Mesodermal cell (in vitro differentiated cells): ENCODE results near the gene QPCT.
"Not testable (repeated sequence)": the region's sequence is repeated elsewhere in the genome, so short reads cannot be mapped to it uniquely, and the experiment has no call there.

Source experiments
- H3K27ac ChIP-seq: 2 replicates; pipeline ENCODE4 v1.7.0; 2013; ENCODE audit warnings: mild to moderate bottlenecking, low read depth, low read length, moderate library complexity; ENCODE audit not compliant: severe bottlenecking
- H3K36me3 ChIP-seq: 2 replicates; pipeline ENCODE4 v1.7.1; 2013; ENCODE audit warnings: mild to moderate bottlenecking, low read length, moderate library complexity; ENCODE audit not compliant: control insufficient read depth, insufficient read depth
- H3K4me1 ChIP-seq: one replicate; pipeline ENCODE4 v1.7.1; 2013; ENCODE audit warnings: mild to moderate bottlenecking, low read length; ENCODE audit not compliant: insufficient read depth, control insufficient read depth, poor library complexity, severe bottlenecking
- H3K4me3 ChIP-seq: 2 replicates; pipeline ENCODE4 v1.7.0; 2013; ENCODE audit warnings: low read length, control low read depth, mild to moderate bottlenecking; ENCODE audit not compliant: insufficient read depth, poor library complexity, severe bottlenecking; ENCODE audit errors: extremely low read depth
- H3K9me3 ChIP-seq: 2 replicates; pipeline ENCODE4 v1.7.1; 2013; ENCODE audit warnings: mild to moderate bottlenecking, low read length, moderate library complexity; ENCODE audit not compliant: control insufficient read depth
- WGBS, 2 experiments: methylation state at CpG; one replicate each; pipeline ENCODE4 v1.1.5; 2013; ENCODE audit warnings: missing lambda C conversion rate in 2 of 2; ENCODE audit not compliant: insufficient coverage in 2 of 2; 5-methylcytosine and 5-hydroxymethylcytosine counted together

The QPCT gene

GRCh38 chr2:37405781-37406180 is 61.4 kb downstream of the QPCT start:
- H3K27ac ChIP-seq, result no peak overlapping the region
- 100% methylated on average over 1 of the region's 2 CpGs; no CpG with 5 or more reads in 1 of the 2 experiments for WGBS, 2 experiments
- no peaks in the 10 kb centered on the region for H3K9me3 ChIP-seq
- no peaks in the 10 kb centered on the region for H3K36me3 ChIP-seq
- H3K4me1 ChIP-seq, result no peaks in the 10 kb centered on the region
- H3K4me3 ChIP-seq, result no peak overlapping the region

DNA sequence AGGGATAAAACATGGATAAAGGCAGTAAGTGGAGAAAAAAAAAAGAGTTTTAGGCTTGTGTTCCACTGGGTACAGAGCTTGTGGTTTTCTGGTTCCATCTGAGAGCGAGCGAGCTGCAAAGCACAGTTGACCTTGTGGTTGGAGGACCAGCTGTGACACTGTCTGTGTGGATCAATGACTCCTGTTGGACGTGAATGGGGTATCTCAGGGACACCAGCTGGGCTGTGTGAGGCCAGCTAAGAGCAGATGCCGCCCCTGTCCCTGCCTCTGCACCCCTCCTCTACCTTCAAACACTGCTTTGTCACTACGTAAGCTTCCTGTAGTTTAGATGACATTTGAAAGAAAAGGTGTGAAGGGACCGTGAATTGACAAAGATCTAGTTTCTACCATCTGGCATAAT is 67.8 kb downstream of the QPCT start:
- WGBS, 2 experiments, result 76 to 86% methylated on average over 3 of the region's 6 CpGs
- Histone ChIP-seq H3K9me3 (no peaks in the 10 kb centered on the region), H3K36me3 (no peaks in the 10 kb centered on the region), H3K27ac (no peak overlapping the region), H3K4me1 (peaks cover 17% of the 10 kb centered on the region), H3K4me3 (no peak overlapping the region)

- not testable (repeated sequence) for H3K9me3 ChIP-seq, H3K4me3 ChIP-seq, H3K36me3 ChIP-seq
- WGBS, 2 experiments, result 82 to 100% methylated on average over 1 to 4 of the region's 4 CpGs
- Histone ChIP-seq H3K4me1 (peaks cover 17% of the 10 kb centered on the region), H3K27ac (peak overlapping the region; percentile 92)
Observed at GRCh38 chr2:37413911-37414469, 69.6 kb downstream of the QPCT start.

GRCh38 chr2:37414470-37414949 is 70.1 kb downstream of the QPCT start:
- WGBS, 2 experiments, result 52% methylated on average over 7 of the region's 8 CpGs; no CpG with 5 or more reads in 1 of the 2 experiments
- Histone ChIP-seq H3K4me1 (peaks cover 17% of the 10 kb centered on the region), H3K36me3 (no peaks in the 10 kb centered on the region), H3K27ac (peak overlapping the region; percentile 92), H3K4me3 (no peak overlapping the region), H3K9me3 (no peaks in the 10 kb centered on the region)

GRCh38 chr2:37415128-37415820 is 70.8 kb downstream of the QPCT start:
- Histone ChIP-seq H3K27ac (peak overlapping the region; percentile 92), H3K36me3 (no peaks in the 10 kb centered on the region), H3K4me1 (peaks cover 17% of the 10 kb centered on the region), H3K4me3 (no peak overlapping the region), H3K9me3 (no peaks in the 10 kb centered on the region)
- WGBS, 2 experiments, result 85 to 88% methylated on average over 4 to 6 of the region's 7 CpGs

- peaks cover 17% of the 10 kb centered on the region for H3K4me1 ChIP-seq
- WGBS, 2 experiments, result 67 to 87% methylated on average over 1 to 3 of the region's 4 CpGs
- H3K9me3 ChIP-seq, result no peaks in the 10 kb centered on the region
- no peaks in the 10 kb centered on the region for H3K36me3 ChIP-seq
- no peak overlapping the region for H3K4me3 ChIP-seq
- no peak overlapping the region for H3K27ac ChIP-seq
Observed at GRCh38 chr2:37417321-37417720, 72.9 kb downstream of the QPCT start.

DNA sequence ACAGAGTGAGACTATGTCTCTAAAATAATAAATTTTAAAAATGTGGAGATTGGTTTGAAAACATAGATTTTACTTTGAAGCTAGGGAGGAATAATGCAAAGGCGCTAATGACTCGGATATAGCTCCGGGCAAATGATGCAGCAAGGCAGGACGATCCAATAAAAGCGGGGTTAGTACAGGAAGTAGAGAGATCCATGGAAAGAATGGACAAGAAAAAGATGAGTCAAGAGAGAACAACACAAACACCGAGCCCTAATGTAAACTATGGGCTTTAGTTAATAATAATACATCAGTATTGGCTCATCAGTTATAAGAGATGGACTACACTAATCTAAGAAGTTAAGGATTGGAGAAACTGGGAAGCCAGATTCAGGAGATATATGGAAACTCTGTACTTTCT is 74.5 kb downstream of the QPCT start:
- H3K9me3 ChIP-seq, result no peaks in the 10 kb centered on the region
- 97% methylated on average over 3 to 5 of the region's 6 CpGs for WGBS, 2 experiments
- no peak overlapping the region for H3K27ac ChIP-seq

GRCh38 chr2:37421686-37422085 is 77.3 kb downstream of the QPCT start:
- Histone ChIP-seq H3K4me3 (no peak overlapping the region), H3K4me1 (peaks cover 2% of the 10 kb centered on the region), H3K27ac (no peak overlapping the region), H3K9me3 (no peaks in the 10 kb centered on the region), H3K36me3 (no peaks in the 10 kb centered on the region)
- WGBS, 2 experiments, result 93 to 100% methylated on average over 4 of the region's 6 CpGs

More for the DNA sequence above, 74.5 kb downstream of the QPCT start:
- Histone ChIP-seq H3K36me3 (no peaks in the 10 kb centered on the region), H3K4me3 (no peak overlapping the region), H3K4me1 (peaks cover 17% of the 10 kb centered on the region)

- no peak overlapping the region for H3K4me3 ChIP-seq
- H3K4me1 ChIP-seq, result peaks cover 12% of the 10 kb centered on the region
- 69 to 77% methylated on average over 3 of the region's 4 CpGs for WGBS, 2 experiments
- no peaks in the 10 kb centered on the region for H3K36me3 ChIP-seq
- H3K27ac ChIP-seq, result no peak overlapping the region
- peaks cover 2% of the 10 kb centered on the region for H3K9me3 ChIP-seq
Observed at GRCh38 chr2:37422816-37423215, 78.4 kb downstream of the QPCT start.
